ENCODE measurements around the gene FNIP2.
"Not testable (repeated sequence)": the region's sequence is repeated elsewhere in the genome, so short reads cannot be mapped to it uniquely, and the experiment has no call there.

Gene FNIP2

DNA sequence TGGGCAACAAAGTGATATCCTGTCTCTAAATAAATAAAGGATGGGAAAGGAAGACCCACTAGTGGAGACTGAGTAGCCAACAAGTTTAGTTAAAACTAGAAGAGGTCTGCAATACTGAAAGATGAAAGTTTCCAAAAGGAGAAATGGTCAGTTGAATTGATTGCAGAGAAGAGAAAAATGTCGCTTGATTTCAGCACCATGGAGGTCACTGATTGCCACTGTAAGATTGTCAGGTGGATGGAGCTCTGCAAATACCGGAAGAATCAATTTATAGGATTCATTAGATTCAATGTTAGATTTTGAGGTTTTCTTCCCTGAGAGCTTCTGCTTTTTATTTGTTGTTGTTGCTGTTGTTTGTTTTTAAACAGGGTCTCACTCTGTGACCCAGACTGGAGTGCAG is 5.4 kb upstream of the FNIP2 start:
- no peak for DNase-seq

DNA sequence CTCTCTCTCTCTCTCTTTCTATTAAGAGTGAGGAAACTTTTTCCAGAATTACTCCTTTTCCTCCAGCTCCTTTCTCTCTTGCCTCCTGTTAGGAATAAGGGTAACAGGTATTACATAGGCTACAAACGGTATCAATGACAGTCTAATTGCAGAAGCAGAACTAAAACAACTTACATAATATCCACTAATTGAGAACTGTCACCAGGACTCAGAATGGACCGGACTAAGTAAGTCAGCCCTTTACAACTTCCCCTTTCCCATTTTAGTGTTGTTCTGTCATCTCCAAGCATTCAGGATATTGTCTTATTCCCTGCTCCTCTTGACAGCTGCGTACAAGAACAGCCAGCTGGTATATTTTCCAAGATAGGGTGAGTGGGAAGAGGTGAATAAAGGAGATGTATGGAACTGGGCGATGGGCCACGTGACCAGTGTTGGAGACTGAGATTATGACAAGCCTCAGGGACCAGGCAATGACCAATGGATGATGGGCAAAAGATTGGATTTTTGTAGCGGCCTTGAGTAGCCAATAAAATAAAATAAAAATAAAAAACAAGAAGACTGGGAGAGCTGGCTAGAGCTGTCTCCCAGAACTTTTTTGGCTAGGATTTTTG is 2.3 kb upstream of the FNIP2 start:
- DNase-seq = no peak

DNA sequence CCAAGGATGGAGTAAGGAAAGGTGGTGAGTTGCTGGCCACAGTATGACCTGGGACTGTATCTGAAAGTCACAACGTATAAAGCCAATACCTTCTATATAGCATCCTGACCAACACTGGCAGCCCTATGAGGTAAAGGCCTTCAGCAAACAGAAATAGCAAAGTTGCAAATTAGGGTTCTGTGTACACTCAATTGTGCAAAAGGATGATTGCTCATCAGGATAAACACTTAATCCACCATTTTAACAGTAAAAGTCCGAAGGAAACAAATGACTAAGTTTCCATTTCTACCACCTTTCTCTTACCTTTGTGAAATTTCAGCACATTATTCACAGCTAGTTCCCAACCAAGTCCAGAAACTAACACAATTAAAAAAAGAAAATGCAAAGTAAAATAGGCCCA is 1.4 kb upstream of the FNIP2 start:
- DNase-seq = no peak

DNA sequence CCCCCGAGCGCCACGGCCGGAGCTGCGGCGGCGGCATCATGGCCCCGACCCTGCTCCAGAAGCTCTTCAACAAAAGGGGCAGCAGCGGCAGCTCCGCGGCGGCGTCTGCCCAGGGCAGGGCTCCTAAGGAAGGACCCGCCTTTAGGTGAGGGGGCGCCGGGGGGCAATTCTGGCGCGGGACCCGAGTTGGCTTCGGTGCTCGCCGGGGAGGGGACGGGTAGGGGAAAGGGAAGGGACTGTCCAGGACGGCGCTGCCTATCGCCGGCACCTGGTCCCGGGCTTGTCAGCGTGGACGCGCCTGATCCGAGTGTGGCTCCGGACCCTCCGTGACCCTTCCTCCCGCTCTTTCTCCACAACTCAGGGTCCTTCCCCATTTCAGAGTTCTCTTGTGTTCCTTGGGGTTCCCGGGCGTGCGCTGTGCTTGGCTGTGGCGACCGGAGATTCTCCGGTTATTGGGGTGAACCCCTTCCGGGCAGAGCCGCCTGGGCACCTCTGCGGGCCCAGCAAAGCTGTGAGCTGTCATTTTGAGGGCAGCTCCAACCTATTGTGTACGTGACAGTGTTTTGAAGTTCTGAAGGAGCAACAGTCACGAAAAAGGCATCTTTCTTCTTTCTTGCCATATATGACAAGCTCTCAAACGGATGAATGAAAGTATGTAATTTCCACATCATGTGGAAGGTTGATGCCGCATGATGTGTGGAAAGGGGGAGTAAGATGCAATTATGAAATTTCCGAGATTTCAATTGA is 522 bp downstream of the FNIP2 start:
- DNase-seq = peak; percentile 9

GRCh38 chr4:158770671-158771070 is 1.8 kb downstream of the FNIP2 start:
- DNase-seq = no peak

GRCh38 chr4:158771776-158772175 is 3.0 kb downstream of the FNIP2 start:
- no peak for DNase-seq

DNA sequence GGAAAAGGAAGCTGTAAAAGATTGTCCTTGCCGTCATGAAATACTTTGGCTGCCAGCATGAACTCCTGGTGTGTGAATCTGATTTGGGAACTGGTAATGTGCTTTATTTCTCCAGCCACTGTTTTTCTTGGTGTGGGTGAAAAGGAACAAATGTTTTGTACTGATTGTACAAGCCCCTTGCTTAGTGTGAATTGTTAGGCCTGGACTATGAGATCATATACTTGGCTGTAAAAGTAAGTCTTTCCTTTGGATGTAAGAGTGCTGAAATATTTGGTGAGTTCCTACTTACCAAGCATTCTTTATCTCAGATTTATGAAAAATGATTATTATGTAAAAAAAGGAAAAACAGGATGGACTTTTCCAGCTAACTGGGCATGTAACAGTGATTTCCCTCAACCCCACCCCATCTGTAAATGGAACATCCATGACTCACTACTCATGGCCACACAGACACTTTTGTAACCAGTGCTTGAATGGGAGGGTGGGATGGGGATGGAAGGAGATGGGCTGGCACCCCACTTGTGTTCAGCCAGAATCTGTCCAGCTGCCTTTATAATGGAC is 6.3 kb downstream of the FNIP2 start:
- DNase-seq = no peak

DNA sequence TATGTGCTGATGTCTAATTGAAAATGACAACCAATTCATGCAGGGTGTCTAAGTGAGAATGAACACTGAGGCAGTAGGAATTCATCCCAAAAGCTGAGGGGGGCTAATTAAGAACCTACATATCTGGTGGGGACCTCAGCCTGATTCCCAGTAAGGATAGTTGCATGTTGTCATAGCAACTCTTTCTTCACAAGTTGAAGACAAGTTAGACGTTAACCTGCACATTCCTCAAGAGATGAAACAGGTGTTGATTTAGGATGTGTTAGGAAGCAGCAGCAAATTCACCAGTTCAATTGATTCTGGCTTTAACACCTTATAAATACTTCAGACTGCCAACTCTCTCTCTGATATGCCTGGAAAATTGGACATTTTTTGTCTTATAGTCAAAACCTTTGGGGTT is 7.3 kb downstream of the FNIP2 start:
- DNase-seq = no peak

- no peak for DNase-seq
These were observed 8.8 kb downstream of the FNIP2 start for GRCh38 chr4:158777423-158778155.

- no peak for DNase-seq
These were observed 9.4 kb downstream of the FNIP2 start for GRCh38 chr4:158778156-158778711.

GRCh38 chr4:158778712-158779111 is 9.9 kb downstream of the FNIP2 start:
- DNase-seq = no peak

DNA sequence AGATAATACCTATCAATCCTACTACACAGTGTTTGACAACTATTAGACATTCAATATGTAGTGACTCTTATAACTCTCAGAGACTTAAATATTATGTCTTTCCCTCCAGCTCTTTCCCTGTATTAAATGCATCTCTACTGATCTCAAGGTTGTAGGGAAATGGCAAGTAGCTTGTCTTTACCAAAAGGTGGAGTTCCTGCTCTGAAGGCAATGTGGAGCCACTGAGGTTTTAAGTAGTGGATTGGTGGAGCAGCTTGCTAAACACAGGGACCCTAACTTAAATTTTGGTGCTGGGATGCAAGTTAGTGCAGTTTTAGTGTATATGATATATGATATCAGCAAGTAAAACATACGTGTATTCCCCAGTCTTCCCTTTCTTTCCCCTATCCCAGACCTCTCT is 13.1 kb downstream of the FNIP2 start:
- no peak for DNase-seq

DNA sequence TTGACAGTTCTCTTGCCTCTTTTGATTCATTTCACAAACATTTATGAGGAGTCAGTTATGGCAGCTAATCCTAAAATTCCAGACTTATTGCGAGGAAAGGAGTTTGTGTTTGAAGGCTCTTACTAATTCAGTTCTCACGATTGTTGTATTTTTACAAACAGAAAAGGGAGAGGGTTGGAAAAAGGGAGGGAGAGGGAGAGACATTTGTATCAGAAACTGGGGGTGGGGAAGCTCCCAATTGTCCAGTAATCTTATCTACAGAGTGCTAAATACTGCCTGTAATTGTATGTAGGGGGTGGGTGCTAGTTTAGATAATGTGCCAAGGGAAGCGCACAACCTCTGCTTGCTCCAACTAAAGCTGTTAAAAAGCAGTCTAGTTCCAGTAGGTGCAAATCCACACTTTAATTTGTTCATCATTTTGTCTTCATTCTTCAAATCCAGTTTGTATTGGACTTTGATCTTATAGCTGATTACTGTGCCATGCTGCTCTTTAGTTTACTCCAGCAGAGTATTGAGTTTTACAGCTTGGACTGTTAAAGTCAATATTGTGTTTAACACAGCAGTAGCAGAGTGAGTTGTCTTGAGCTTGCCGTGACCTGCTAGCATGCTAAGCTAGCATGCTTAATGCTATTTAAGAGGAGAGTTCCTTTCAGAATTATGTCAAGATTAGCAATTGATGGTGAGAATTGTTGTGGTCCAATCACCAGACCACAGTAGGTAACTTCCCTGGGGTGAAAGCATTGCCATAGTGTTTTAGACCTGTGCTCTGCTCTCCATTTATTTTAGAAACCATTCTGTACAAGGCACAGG is 13.9 kb downstream of the FNIP2 start:
- no peak for DNase-seq

GRCh38 chr4:158783785-158784184 is 15.0 kb downstream of the FNIP2 start:
- DNase-seq = no peak

DNA sequence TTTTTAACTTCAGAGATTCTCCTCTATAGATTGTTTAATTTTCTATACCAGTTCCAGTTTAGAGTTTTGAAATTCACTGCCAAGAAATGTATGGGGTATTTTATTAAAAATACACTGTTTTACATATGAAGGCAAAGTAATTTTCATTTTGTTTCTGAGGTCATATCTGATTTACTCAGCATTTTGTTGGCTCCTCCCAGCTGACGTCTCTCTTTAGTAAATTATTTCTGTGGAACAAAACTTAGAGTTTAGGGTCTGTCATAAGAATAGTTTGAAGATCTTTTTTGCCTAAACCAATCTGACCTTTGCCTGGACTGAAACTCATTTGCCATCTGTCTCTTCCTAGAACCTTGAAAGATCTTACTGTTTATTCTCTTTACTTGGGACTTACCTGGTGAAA is 16.9 kb downstream of the FNIP2 start:
- DNase-seq = no peak

GRCh38 chr4:158786121-158786601 is 17.3 kb downstream of the FNIP2 start:
- no peak for DNase-seq

DNA sequence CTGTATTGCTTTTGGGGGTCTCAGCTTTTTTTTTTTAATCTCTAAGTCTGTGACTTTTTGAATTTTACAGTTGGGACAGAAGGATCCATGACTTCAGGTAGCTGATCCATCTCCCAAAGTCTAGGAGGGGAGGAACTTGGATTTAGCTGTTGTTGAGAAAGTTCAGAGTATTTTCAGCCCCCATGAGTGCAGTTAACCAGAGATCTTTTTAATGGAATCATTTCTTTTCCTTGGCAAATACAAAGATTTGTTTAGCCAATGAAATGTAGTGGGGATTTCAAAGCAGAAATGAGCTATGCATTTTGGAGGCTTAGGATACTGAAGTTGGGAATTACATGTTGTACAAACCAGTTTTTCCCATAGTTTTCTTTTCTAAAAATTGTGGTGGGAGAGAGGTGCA is 18.1 kb downstream of the FNIP2 start:
- no peak for DNase-seq

DNA sequence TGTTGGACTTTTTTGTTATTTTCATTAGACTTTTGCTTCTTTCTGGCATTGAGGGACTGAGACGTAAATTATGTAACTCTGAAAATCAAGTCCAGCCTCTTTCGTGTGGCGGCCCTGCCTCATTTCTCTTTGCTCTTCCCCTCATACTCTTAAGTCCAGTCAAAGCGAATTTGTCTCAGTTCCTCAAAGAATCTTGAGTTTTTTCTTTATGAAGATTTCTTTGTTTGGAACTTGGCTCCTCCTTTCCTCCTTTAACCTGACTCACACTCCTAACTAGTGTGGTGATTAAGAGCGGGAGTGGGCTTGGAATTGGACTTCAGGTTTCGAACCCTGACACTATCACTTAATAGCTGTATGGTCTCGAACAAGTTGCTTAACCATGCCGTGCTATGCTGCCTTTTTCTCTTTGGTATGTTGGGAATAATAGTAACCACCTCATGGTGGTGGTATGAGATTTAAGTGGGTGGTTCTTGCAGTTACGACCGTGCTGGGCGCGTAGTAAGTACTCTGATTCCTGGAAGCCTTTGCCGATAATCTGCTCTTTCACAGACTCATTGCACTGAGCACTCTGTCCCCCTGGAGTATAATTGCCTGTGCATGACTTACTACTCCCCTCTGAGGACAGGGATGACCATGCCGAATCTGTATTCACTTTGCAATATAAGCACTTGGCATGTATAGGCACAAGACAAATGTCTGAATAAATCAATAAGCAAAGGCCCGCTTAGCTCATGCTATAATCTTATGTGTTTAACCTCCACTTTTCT is 19.1 kb downstream of the FNIP2 start:
- DNase-seq = no peak

- DNase-seq = no peak
These were observed 19.7 kb downstream of the FNIP2 start for GRCh38 chr4:158788516-158788915.

DNA sequence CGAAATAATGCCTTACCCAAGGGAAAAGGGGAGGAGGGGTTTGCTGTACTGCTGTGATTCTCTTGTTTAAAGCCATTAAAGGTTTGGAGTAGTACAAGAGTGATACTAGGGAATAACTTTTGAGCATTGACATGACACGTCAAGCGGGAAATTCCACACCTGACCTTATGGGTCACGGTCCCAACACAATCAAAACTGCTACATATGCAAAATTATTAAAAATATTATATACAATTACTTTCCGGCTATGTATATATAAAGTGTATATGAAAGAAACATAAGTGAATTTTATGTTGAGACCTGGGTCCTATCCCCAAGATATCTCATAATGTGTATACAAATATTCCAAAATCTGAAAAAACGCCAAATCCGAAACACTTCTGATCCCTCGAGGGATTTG is 21.0 kb downstream of the FNIP2 start:
- no peak for DNase-seq

DNA sequence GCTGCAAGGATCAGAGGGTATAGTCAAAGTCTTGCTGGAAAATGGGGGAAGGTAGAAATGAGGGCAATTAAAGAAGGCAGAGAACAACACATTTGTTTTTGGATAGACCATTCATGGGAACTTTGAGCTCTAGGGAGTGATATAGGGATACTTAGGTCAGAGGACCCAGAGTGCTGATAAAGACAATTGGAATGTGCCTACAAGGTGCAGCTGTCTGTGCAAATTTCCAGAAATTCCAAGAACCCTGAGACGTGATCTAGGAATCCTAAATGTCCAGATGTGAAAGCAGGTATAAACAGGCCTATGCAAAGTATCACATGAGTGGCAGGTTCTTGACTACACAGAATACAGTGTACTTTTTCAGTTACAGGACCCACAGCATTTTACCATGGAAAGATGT is 24.2 kb downstream of the FNIP2 start:
- no peak for DNase-seq

DNA sequence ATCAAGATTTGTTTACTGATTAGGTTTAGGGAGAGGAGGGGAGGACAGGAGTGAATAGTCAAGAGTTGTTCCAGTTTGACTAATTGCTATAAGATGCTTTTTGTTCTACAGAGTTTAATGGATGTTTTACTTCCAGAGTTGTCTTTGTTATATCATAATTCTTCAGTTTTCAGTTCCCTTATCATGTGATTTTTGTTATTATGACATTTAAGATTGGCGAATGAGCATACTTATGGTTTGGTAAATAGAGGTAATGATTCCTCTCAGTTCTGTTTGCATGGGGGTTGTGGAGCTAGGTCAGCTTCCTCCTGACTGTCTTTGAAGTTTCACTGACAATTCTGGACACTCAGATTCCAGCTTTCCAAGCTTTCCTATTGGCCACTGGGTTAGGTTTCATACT is 24.6 kb downstream of the FNIP2 start:
- DNase-seq = not testable (repeated sequence)

All from activated T-cell treated with anti-CD3 and anti-CD28 coated beads for 4 hours (primary cell).